Hematopoietic multipotent progenitor cell treated with erythropoietin and hydrocortisone succinate and interleukin-3 and kit ligand, for 17 days (in vitro differentiated cells): ENCODE measurements around the gene EPO.
"Not testable (repeated sequence)": the region's sequence is repeated elsewhere in the genome, so short reads cannot be mapped to it uniquely, and the experiment has no call there.

ENCODE experiments used
- DNase-seq: peaks from one replicate; pipeline ENCODE4 v3.0.0-alpha.2; 2015; ENCODE audit warnings: low spot score

EPO gene

DNA sequence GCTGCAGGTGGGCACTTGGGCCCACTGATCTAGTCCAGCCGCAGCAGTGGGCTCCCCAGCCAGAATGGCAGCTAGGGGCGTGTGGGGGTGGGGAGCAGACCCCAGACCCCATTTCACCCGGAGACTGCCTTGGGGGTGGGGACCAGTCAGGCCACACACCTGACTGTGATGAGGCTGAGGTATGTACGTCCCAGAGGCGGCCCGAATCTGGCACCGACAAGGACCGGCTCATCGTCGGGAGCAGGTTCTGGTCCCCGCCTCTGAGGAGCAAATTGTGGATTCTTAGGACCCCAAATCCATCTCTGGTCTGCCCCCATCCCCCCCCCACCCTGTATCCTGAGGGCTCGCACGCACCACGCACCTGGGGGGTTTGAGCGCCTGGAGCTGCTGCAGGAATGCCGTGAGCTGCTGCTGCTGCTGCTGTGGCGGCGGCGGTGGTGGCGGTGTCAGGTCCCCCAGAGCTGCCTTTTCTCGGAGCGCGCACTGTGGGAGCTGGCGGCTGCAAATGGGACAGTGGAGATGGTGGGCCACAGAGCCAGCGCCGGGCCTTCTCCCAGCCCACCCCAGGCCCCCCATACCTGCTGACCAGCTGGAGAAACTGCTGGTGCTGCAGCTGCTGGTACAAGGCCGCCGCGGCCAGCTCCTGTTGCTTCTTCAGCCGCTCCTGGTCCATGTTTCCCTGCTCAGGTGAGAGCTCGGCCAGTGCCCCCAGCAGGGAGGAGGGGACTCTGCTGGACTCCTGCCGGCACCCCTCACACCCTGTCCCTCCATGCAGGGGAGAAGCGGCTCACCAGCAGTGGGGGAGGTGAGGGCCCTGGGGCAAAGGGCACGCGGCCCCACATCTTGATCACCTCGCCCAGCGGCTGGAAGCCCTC lies 36.4 kb upstream of the EPO start:
- no peak for DNase-seq

DNA sequence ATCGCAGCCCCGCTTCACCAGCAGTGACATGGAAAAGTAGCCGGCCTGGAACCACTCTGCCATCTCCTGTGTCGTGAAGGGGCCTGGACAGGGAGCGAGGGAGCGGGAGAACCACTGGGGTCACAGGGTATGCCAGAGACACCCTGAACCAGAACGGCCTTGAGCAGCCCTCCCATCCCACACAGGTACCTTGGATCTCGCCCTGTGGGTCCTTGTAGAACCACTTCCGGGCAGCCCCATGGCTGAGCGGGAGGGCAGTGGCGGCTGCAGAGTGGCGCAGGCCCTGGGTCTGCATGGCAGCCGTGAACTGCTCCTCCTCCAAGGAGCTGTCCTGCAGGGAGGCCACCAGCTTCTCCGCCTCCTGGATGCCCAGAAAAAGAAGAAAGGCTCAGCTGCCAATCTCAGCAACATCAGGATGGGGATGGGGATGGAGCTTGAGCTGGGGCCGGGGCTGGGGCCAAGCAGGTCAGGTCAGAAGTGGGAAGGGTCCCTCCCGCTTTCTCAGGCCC lies 35.7 kb upstream of the EPO start:
- DNase-seq, result no peak

DNA sequence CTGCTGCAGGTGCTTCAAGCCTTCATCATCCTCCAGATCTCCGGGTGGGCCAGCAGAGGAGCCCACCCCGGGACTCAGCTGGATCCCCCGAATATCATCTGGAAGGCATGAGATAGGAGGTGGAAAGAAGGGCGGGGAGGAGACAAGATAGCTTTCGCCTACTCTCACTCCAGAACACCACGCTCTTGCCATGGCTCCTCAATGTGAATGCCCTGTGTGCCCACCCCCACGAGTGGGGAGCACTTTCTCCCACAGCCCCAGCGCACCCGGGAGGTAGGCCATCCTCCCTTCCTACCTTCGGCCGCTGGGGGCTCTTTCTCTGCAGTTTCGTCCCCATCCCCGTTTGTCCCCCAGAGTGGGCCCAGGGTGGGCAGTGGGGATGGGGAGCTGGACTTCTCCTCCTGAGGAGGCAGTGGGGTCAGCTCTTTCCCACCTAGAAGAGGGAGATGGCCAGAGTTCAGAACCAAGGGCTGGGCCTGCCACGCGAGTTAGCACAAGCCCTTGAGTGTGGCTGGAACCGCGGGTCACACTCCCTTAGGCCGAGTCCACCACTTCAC lies 35.1 kb upstream of the EPO start:
- DNase-seq, result no peak

DNA sequence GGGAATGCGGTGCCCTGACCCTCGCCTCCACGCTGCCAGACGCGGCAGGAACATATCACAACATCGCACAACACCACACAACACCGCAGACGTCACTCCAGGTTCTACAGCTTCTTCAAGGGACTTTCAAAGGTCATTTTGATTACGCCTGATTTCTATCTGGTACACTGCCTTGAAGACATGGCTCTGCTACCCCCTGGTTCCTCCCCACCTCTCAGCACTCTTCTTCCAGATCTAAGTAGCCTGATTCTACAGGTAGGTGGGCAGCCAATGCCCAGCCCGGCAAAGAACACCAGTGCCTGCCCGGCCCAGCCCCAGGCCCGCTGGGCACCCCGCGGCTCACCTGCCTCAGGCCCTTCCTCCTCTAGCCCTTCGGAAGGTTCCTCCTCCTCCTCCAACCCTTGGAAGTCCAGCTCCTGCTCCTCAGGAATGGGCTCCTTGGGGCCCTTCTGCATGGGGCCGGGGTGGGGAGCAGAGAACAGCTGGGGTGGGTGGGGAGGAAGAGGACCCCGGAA lies 34.6 kb upstream of the EPO start:
- DNase-seq, result no peak

DNA sequence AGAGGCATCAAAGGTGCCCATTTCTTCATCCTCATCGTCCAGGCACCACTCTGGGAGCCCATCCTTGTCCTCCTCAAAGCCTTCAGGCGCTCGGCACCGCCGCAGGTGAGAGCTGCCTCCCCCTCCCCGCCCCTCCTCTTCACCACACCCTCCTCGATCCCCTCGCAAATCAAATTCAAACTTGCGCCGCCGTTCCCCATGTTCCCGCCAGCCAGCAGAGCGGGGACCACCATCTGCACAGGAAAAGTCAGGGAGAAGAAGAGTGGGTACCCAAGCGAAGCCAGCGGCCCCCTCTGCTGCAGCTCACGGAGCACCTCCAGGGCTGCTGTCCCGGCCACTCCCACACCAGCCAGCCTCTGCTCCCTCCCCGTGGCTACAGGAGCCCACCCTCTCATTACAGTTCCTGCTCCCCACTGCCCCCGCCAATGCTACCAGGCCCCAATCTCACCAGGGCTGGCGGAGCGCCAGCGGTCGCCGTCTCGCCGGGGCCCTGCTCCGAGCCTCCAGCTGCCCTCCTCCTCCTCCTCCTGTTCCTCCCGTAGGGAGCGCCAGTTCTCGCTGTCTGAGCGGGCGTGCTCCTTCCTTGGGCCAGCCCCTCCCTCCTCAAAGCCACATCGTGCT lies 34.0 kb upstream of the EPO start:
- DNase-seq, result no peak

DNA sequence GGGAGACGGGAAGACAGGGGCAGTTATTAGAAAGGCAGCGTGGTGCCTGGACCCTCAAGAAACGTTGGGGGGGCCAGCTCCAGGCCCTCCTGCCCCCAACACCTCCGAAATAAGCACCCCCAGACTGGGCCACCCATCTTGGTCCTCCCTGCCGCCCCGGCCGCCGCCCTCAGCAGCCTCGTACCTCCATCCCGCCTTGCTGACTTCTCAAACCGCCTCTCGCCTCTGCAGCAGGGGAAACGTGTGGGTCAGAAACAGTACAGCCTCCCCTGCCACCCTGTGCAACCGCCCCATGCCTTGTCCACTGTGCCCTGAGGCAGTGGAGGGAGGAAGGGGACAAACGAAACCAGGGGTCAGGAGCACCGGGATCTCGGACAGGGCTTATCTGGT lies 33.5 kb upstream of the EPO start:
- DNase-seq, result no peak

DNA sequence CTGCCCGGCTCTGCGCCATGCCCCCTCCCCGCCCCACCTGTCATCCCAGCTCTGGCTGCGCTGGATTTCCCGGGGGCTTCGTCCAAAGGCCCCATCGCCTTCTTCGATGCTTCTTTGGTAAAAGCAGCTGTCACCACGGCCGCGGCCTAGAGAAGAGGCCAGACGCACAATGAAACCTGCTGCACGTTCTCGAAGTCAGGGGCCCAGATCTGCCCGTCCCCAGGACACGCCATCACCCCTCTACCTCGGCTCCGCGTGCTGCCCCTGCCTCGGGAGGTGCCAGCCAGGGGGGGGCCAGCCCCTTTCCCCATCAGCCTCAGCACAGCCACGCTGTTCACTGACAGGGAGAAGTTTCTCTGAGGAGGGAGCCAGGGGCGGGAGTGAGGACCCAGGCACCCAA lies 33.0 kb upstream of the EPO start:
- DNase-seq, result no peak

DNA sequence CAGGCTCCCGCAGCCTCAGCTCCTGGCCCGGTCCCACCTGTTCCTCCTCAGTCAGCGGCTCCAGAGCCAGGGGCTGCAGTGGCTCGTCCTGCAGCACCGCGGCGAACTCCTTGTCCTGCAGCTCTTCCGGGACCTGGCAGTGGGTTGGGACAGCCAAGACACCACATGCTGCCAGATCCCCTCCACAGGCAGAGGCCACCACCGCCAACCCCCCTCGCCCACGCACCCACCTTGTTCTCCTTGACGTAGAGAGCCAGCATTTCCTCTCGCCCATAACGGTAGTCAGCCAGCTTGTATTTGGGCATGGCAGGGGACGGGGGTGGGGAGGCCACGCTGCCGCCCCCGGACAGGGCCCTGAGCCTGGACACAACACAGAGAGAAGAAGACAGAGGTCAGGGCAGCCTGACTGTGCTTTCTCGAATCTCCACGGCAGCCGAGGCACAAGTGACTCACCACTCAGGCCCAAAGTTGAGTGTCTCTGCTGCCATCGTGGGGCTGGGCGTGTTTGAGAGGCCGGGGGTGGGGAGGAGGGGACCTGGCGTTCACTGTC lies 32.4 kb upstream of the EPO start:
- DNase-seq, result no peak

DNA sequence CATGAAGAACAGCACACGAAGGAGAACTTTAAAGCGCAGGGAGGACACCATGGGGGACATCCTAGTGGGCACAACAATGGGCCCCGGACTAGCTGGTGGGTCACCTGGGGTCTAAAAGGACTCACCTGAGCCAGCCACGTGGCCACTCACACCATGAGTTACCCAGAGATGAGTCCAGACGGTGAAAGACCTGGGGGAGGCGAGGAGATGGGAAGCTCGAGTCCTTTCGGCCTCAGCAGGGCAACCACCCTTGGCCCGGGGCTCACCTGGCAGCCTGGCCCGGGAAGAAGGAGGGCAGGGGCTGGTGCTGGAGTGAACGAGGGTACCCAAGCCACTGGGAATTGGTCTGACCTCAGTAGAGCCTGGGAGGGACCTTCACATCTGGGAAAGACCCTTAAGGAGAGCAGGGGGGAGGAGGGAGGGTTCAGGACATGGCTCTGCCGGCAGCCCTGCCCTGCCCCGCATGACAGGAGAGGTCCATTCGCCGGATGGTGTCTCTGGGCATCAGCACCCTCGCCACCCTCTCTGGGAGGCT lies 31.9 kb upstream of the EPO start:
- DNase-seq, result no peak

DNA sequence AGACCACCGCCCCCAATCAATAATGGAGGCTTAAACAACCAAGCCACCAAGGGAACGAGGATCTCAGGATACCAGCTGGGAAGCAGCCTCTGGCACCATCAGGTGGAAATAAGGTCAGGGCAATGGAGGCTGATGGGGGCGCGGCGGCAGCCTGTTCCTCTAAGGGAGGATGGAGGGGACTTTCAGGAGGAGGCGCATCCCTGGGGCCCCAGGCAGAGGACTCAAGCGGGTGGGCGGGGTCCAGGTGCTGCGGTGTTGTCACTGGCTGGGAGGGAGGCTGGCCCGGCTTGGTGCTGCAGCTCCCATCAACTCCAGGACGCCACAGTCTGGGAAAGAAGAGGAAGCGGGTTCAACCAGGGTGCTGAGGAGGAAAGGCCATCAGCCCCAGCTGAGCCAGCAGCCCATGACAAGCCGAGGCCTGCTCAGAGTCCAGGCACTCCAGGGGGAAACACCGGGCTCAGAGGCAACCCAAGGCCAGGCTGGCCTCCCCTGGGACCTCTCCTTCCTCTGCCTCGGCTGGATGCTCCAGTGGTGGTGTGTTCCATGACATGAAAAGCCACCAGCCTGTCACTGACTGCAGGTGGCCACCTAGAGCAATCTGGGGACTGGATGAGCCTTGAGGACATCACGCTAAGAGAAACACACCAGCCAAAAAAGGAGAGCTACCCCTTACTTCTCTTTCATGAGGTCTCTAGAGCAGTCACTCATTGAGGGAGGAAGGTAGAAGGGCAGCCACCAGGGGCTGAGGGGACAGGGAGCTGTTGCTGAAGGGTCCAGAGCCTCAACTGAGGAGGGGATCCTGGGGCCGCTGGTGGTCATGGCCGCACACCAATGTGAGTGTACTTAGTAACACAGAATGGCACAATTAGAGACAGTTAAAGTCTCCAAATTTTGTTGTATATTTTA lies 30.8 kb upstream of the EPO start:
- no peak for DNase-seq

DNA sequence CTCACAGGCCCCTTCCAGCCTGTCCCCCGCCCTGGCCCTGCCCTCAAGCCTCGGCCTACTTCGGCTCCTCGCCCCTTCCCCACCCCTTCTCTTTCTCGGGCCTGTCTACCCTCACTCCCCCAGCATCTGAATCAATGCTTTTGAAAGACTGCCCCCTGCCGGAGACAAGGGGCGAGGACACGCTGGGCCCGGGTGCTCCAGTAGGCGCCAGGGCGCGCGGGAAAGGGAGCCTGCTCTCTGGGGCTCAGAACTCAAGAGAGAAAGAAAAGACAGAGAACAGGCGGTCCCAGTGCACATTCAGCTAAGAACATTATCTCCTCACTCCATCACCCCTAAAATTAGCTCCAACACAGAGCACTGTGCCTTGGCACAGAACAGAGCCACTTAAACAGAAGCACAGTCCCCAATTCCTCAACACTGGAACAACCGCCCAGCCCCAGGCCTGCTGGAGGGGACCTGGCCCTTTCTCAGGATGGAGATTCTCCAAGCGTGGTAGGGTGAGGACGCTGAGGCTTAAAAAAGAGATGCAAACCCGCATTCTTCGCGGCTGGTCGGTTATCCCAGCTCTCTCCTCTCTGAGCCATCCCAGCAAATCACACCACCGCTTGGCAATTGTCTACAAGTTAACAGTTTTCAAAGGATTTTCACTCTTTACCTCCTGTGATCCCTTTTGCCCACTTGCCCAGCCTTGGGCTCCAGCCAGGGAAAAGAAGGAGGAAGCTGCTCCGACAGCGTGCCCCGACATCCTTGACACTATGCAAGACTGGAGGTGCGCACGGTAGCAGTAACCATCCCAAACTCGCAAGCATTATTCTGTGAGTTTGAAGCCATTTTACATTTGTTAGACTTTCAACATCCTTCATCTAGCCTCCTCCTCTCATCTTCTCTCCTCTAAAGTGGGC lies 28.3 kb upstream of the EPO start:
- DNase-seq, result peak; percentile 87

DNA sequence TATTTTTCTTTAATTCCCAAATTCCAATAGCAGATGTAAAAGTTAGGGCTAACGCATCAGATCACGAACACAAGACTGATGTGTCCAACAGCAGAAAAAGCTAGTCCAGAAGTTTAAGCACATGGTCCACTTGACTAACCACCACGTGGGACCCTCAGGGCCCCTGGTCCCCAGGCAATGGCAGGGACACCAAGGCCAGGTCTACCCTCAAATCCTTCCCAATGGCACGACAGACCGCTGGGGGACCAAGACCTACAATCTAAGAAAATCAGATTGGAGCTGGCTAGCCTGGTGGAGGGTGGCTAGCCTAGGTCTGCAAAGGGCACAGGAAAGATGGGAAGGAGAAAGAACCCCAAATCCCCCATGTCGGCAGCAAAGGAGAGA lies 27.7 kb upstream of the EPO start:
- DNase-seq, result no peak

DNA sequence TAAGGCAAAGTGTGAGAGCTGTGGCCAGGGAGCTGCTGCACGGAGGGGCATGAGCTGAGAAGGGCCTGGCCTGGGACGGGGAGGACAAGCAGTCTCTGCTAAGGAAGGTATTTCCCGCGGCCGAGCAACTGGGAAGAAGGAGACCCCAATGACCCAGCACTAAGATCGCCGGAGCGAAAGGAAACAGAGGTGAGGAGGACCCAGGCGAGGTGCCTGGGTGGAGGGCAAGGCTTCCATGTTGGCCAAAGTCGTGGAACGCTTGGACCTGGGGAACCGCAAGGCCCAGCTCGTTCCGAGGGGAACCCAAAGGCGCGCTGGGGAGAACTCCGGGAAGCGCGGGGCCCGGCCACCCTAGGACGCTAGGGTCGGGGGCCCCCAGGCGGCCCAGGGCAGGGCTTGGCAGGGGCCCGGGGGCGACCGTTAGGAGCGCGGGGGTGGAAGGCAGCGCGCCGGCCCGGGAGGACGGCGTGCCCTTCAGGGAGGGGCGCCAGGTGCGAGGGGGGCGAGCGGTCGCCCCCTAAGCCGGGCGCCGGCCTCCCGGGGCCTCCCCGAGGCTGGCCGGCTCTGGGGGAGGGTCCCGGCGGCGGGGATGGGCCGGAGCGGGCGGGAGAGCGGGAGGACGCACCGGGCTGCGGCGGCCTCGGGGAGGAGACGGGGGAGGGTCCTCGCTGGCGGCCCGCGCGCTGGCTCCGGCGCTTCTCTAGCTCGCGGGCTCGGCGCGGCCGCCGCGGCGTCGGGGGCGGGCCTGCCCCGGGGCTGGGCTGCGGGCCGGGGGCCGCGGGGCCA lies 26.8 kb upstream of the EPO start:
- DNase-seq, result peak; percentile 34

DNA sequence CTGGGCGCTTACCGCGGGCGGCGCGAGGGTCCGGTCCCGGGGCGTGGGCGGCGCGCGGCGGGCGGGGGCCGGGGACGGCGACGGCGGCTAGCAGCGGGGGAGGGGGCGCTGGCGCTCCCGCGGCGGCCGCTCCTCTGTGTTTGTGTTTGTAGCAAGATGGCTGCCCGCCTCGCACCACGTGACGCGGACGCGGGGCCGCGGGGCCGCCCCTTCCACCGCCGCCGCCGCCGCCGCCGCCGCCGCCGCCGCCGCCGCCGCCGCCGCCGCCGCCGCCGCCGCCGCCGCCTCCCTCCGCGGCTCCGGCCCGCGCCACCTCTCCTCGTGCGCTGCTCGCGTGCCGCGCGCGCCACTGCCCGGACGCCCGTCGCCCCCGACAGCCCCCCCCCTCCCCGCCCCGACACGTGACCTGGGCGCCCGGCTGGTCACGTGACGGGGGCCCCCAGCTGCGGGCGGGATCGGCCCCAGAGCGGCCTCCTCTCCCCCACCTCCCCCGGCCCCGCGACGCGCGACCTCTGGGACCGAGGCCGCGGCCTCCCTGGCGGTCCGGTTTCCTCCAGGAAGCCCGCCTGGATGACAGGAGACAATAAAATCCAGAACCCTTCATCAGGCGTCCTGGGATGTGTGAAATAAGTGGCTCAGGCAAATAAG lies 26.0 kb upstream of the EPO start, which contains the start of gene GIGYF1:
TSS of gene GIGYF1 (minus strand) at position 153 of the 648 bp plus-strand sequence. CDS start 6,012 bp downstream, outside the sequence.
- peak; percentile 76 for DNase-seq

DNA sequence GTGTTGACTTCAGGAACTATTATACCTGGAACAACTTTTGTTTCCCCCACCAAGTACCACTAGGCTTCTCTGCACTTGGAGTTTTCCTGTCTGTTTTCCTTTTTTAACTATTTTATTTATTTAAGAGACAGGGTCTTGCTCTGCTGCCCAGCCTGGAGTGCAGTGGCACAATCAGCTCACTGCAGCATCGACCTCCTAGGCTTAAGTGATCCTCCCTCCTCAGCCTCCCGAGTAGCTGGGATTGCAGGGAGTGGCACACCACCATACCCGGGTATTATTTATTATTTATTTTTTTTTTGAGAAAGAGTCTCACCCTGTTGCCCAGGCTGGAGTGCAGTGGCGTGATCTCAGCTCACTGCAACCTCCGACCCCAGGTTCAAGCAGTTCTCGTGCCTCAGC lies 24.1 kb upstream of the EPO start:
- no peak for DNase-seq

DNA sequence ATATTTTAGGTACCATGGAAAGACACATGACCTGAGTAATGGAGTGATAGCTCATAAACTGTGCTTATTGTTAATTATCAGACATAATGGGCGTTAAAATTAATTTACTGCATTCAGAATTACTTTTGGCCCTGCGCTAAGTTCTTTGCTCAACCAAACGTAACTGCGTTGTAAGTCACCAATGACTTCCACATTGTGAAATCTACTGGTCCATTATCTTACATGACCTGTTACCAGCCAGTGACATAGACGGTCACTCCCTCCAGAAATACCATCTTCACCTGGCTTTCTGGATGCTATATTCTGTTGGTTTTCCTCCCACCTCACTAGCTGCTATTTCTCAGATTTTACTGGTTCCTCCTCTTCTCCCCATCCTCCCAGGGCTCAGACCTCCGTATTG lies 21.2 kb upstream of the EPO start:
- DNase-seq, result no peak

DNA sequence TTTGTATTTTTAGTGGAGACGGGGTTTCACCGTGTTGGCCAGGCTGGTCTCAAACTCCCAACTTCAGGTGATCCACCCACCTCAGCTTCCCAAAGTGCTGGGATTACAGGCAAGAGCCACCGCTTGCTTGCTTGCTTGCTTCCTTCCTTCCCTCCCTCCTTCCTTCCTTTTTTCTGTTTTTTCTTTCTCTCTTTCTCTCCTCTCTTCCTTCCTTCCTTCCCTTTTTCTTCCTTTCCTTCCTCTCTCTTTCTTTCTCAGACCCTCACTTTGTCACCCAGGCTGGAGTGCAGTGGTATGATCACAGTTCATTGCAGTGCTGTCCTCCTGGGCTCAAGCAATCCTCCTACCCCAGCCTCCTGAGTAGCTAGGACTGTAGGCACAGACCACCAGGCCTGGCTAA lies 19.2 kb upstream of the EPO start:
- not testable (repeated sequence) for DNase-seq

DNA sequence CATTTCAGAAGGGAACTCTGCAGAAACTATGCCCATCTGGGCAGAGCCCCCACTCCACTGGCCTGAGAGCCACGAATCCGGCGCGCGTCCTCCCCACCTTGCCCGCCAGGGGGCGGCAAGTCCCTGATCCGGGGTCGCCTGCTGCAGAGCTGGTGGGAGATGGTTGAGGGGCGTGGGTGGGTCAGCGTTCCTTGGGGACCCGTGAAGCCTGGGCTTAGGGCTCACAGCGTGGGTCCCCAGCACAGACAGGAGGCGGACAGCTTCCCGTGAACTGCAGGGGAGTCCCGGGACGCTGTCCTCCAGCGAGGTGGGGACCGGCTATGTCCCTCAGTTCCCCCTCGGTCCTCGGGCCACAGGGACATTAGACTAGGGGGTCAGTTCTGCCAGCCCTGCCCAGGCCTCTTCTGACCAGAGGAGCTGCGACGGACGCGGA lies 14.9 kb upstream of the EPO start:
- peak; percentile 74 for DNase-seq
